Activated T-helper 1 cell treated with anti-CD3 and anti-CD28 coated beads, Interleukin-12 subunit alpha, Interleukin-12 subunit beta, Interleukin-2, Interleukin-4 antibody, amounts not matched to agents 30 ng/mL and 10 ng/mL and 1 ng/mL, durations not matched to agents 14 hours and 24 hours and 36 hours (primary cell): Measurements from ENCODE around the gene IL10RB. TPM values are rescaled to one million over a fixed set of nuclear protein-coding genes. Genes with fewer than 3 reads are reported as not detected.
"Not testable (repeated sequence)": the region's sequence is repeated elsewhere in the genome, so short reads cannot be mapped to it uniquely, and the experiment has no call there.

Experiments
- DNase-seq: peaks from one replicate; pipeline ENCODE4 v3.0.0; 2021; ENCODE audit warnings: low spot score
- H3K27ac Mint-ChIP-seq: one replicate; pipeline ENCODE4 v1.8.0; 2021; ENCODE audit warnings: mild to moderate bottlenecking, mixed read lengths
- H3K27me3 Mint-ChIP-seq: one replicate; pipeline ENCODE4 v1.8.0; 2022; ENCODE audit warnings: mild to moderate bottlenecking, moderate library complexity, mixed read lengths; ENCODE audit not compliant: insufficient read depth
- H3K36me3 Mint-ChIP-seq: one replicate; pipeline ENCODE4 v1.8.0; 2021; ENCODE audit warnings: low read depth, mixed read lengths
- H3K4me1 Mint-ChIP-seq: one replicate; pipeline ENCODE4 v1.8.0; 2021; ENCODE audit warnings: low read depth, mixed read lengths
- H3K4me3 Mint-ChIP-seq: one replicate; pipeline ENCODE4 v1.8.0; 2021; ENCODE audit warnings: mild to moderate bottlenecking, moderate library complexity, mixed read lengths
- H3K9me3 Mint-ChIP-seq: one replicate; pipeline ENCODE4 v1.8.0; 2021; ENCODE audit warnings: mixed read lengths
- intact Hi-C: fragments of 100-400 bp; cut with micrococcal nuclease; formaldehyde crosslinking; loops from one replicate; pipeline ENCODE4 v1.15.1; 2024
- total RNA-seq: library from RNA; stranded (reverse); gene quantifications from 2 replicates; pipeline ENCODE4 v1.2.3, GENCODE V29; 2022

IL10RB gene
- total RNA-seq, 1 donor from 2014 or later, result 21.4 TPM

- H3K4me3 Mint-ChIP-seq, result no peak overlapping the region
- H3K27me3 Mint-ChIP-seq, result peaks cover 39% of the 10 kb centered on the region
- no peaks in the 10 kb centered on the region for H3K4me1 Mint-ChIP-seq
- no peaks in the 10 kb centered on the region for H3K9me3 Mint-ChIP-seq
- H3K36me3 Mint-ChIP-seq, result no peaks in the 10 kb centered on the region
- intact Hi-C loops, result no loop called here
- no peak overlapping the region for H3K27ac Mint-ChIP-seq
- no peak for DNase-seq
These were observed 50.0 kb downstream of the IL10RB start for GRCh38 chr21:33315946-33316710.

GRCh38 chr21:33317145-33317544 is 51.0 kb downstream of the IL10RB start:
- Mint-ChIP-seq H3K27ac (no peak overlapping the region), H3K36me3 (no peaks in the 10 kb centered on the region), H3K4me3 (no peak overlapping the region), H3K27me3 (peaks cover 37% of the 10 kb centered on the region), H3K9me3 (no peaks in the 10 kb centered on the region), H3K4me1 (no peaks in the 10 kb centered on the region)
- intact Hi-C loops, result no loop called here
- no peak for DNase-seq

DNA sequence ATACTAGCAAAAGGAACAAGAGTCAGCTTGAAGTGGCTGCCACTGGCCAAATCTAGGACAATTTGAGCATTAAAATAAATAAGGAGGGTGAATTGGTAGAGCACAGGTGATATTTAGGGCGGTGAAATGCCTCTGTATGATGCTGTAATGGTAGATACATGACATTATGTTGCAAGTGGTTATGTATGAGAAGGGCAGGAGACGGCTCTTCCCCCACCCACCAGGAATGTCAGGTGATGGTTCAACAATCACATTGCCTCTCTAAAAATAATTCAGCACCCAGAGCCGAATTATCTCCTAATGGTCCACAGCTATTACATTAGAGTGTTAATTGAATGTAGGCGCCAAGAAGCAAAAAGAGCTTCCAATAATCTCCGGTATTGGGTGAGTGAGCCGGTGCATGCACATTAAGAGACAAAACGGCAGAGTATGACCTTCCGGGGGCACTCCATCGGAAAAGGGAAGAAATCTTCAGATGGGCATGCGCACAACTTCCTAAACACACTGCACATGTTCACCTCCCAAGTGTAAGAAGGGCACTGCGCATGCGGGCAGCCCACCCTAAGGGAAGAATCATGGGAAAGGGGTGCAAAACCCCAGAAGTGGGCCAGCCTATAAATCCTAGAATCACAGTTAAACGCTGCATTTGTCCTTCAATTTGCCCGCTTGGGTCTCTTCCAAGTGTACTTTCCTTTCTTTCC is 51.8 kb downstream of the IL10RB start:
- H3K27me3 Mint-ChIP-seq, result peaks cover 37% of the 10 kb centered on the region
- intact Hi-C loops, result no loop called here

DNA sequence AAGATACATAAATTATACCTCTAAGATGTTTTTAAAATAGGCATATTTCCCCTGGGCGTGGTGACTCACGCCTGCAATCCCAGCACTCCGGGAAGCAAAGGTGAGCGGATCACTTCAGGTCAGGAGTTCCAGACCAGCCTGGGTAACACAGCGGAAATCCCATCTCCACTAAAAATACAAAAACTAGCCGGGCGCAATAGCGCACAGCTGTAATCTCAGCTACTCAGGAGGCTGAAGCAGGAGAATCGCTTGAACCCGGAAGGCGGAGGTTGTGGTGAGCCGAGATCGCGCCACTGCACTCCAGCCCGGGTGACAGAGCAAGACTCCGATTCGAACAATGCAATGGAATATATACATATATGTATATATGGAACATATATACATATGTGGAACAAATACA is 54.8 kb downstream of the IL10RB start:
- DNase-seq, H3K36me3 Mint-ChIP-seq, H3K4me3 Mint-ChIP-seq, H3K9me3 Mint-ChIP-seq, H3K27ac Mint-ChIP-seq, intact Hi-C loops, H3K4me1 Mint-ChIP-seq: not testable (repeated sequence)
- H3K27me3 Mint-ChIP-seq, result peaks cover 24% of the 10 kb centered on the region

More for the DNA sequence above, 51.8 kb downstream of the IL10RB start:
- H3K9me3 Mint-ChIP-seq, result no peaks in the 10 kb centered on the region
- no peak overlapping the region for H3K27ac Mint-ChIP-seq
- no peaks in the 10 kb centered on the region for H3K36me3 Mint-ChIP-seq
- no peak overlapping the region for H3K4me3 Mint-ChIP-seq
- DNase-seq, result no peak
- H3K4me1 Mint-ChIP-seq, result no peaks in the 10 kb centered on the region

DNA sequence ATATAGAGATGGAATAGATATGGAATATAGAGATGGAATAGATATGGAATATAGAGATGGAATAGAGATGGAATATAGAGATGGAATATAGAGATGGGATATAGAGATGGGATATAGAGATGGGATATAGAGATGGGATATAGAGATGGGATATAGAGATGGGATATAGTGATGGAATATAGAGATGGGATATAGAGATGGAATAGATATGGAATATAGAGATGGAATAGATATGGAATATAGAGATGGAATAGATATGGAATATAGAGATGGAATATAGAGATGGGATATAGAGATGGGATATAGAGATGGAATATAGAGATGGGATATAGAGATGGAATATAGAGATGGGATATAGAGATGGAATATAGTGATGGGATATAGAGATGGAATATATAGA is 57.4 kb downstream of the IL10RB start:
- not testable (repeated sequence) for DNase-seq, H3K36me3 Mint-ChIP-seq, H3K9me3 Mint-ChIP-seq, H3K27me3 Mint-ChIP-seq, H3K27ac Mint-ChIP-seq, H3K4me3 Mint-ChIP-seq
- intact Hi-C loops, result loop anchor here (1.0 to 2.0 kb wide), 8 partner anchors 57 to 551 kb away; partner anchors contain the start of genes IFNGR2 and IL10RB
- H3K4me1 Mint-ChIP-seq, result peaks cover 23% of the 10 kb centered on the region

GRCh38 chr21:33324291-33325221 is 58.4 kb downstream of the IL10RB start, which contains the start of gene IFNAR1:
Gene IFNAR1, plus strand, starts transcription at chr21:33324970. Its CDS starts 86 bp downstream, at chr21:33325056.
- Mint-ChIP-seq H3K27ac (no peak within 1 kb of the TSS), H3K36me3 (peaks cover 4% of the 10 kb centered on the region), H3K4me3 (no peak within 1 kb of the TSS), H3K9me3 (no peaks in the 10 kb centered on the region), H3K4me1 (peaks cover 23% of the 10 kb centered on the region), H3K27me3 (peaks cover 6% of the 10 kb centered on the region)
- intact Hi-C loops, result loop anchor here (1.0 to 2.0 kb wide), 11 partner anchors 37 to 552 kb away; partner anchors contain the start of genes IFNGR2, IL10RB and ITSN1
- DNase-seq, result peak; percentile 98

- Mint-ChIP-seq H3K36me3 (peaks cover 4% of the 10 kb centered on the region), H3K27ac (no peak overlapping the region), H3K9me3 (no peaks in the 10 kb centered on the region), H3K4me1 (peaks cover 27% of the 10 kb centered on the region), H3K4me3 (no peak overlapping the region), H3K27me3 (no peaks in the 10 kb centered on the region)
- intact Hi-C loops, result loop anchor here (1.0 to 2.0 kb wide), 6 partner anchors 36 to 317 kb away; partner anchors contain the start of genes IFNGR2 and ITSN1
- peak; percentile 63 for DNase-seq
These were observed 59.3 kb downstream of the IL10RB start for GRCh38 chr21:33325222-33326067.

DNA sequence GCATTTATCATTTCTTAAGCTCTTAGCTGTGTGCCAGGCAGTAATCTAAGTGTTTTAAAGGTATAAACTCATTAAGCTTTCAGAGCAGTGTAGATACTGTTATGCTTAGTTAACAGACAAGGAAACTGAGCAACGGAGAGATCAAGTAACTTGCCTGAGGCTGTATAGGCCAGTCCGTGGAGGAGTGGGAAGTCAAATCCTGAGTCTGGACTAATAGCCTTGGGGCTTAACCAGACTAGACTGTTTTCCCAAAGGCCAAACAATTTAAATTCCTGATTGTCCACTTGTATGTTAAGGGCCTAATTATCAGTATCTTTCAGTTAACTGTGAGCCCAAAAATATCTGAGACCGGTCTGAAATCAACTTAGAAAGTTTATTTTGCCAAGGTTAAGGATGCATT is 61.2 kb downstream of the IL10RB start:
- Mint-ChIP-seq H3K9me3 (peaks cover 3% of the 10 kb centered on the region), H3K27ac (no peak overlapping the region), H3K4me3 (peak overlapping the region; percentile 12), H3K4me1 (peaks cover 46% of the 10 kb centered on the region), H3K36me3 (peaks cover 8% of the 10 kb centered on the region), H3K27me3 (no peaks in the 10 kb centered on the region)
- intact Hi-C loops, result no loop called here
- no peak for DNase-seq

- H3K4me1 Mint-ChIP-seq, result peaks cover 52% of the 10 kb centered on the region
- peaks cover 9% of the 10 kb centered on the region for H3K9me3 Mint-ChIP-seq
- no peaks in the 10 kb centered on the region for H3K27me3 Mint-ChIP-seq
- intact Hi-C loops, result no loop called here
- peaks cover 13% of the 10 kb centered on the region for H3K36me3 Mint-ChIP-seq
- H3K27ac Mint-ChIP-seq, result no peak overlapping the region
- H3K4me3 Mint-ChIP-seq, result peak overlapping the region; percentile 42
- DNase-seq, result no peak
These were observed 61.7 kb downstream of the IL10RB start for GRCh38 chr21:33327792-33328433.

- Mint-ChIP-seq H3K4me1 (peaks cover 52% of the 10 kb centered on the region), H3K36me3 (peaks cover 21% of the 10 kb centered on the region), H3K9me3 (peaks cover 19% of the 10 kb centered on the region), H3K27ac (no peak overlapping the region), H3K27me3 (no peaks in the 10 kb centered on the region), H3K4me3 (no peak overlapping the region)
- no peak for DNase-seq
- intact Hi-C loops, result no loop called here
These were observed 64.6 kb downstream of the IL10RB start for GRCh38 chr21:33330726-33331125.

DNA sequence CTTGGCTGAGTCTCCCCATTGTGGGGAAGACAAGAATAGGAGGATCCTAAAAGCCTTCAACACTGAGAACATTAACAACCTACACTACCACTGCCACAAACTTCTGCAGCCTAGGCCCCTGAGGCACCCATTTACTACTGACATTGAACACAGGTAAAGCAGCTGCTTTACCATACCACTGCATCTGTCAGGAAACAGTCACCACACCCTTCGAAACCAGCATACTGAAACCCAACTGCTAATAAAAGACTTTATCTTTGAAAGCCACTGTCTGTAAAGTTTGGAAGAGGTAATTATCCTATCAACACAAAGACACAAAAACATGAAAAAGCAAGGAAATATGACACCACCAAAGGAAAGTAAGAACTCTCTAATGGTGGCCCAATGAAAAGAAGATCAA is 66.0 kb downstream of the IL10RB start:
- H3K27me3 Mint-ChIP-seq, result no peaks in the 10 kb centered on the region
- peaks cover 19% of the 10 kb centered on the region for H3K9me3 Mint-ChIP-seq
- intact Hi-C loops, result no loop called here
- H3K27ac Mint-ChIP-seq, result no peak overlapping the region
- peak overlapping the region; percentile 3 for H3K4me3 Mint-ChIP-seq
- H3K36me3 Mint-ChIP-seq, result peaks cover 20% of the 10 kb centered on the region
- DNase-seq, result no peak
- H3K4me1 Mint-ChIP-seq, result peaks cover 43% of the 10 kb centered on the region
